Natural killer cell (primary cell): ENCODE measurements around the gene ZSCAN2. TPM values are rescaled to one million over a fixed set of nuclear protein-coding genes. Genes with fewer than 3 reads are reported as not detected.
A peak's percentile ranks its signal among the peaks of the same experiment; 100 is the strongest.
"Not testable (repeated sequence)": the region's sequence is repeated elsewhere in the genome, so short reads cannot be mapped to it uniquely, and the experiment has no call there.

ENCODE experiments used
- ATAC-seq, 3 donors: fragments of 150-1000 bp in 2 of 3; fragments of 200-7000 bp in 1 of 3; cut with Tn5 transposase; 1 replicate in 1 of 3; 2 replicates in 2 of 3; pipeline ENCODE4 v1.10.0; 2021; ENCODE audit warnings: mild to moderate bottlenecking in 2 of 3, moderate library complexity in 2 of 3
- DNase-seq, 2 donors: peaks; one replicate each; pipeline versions ENCODE4 v3.0.0 to v3.0.0-alpha.2; 2013 to 2021; ENCODE audit warnings: mixed read lengths in 1 of 2
- H3K27ac ChIP-seq: one replicate; pipeline ENCODE4 v1.5.1; 2013; ENCODE audit warnings: mild to moderate bottlenecking, low read length
- H3K27me3 ChIP-seq: one replicate; pipeline ENCODE4 v1.6.1; 2013; ENCODE audit warnings: low read length; ENCODE audit not compliant: control insufficient read depth, insufficient read depth
- H3K36me3 ChIP-seq: one replicate; pipeline ENCODE4 v1.6.1; 2013; ENCODE audit warnings: low read length; ENCODE audit not compliant: control insufficient read depth, insufficient read depth
- H3K4me1 ChIP-seq: one replicate; pipeline ENCODE4 v1.6.1; 2013; ENCODE audit warnings: low read length; ENCODE audit not compliant: control insufficient read depth, insufficient read depth
- H3K4me3 ChIP-seq: one replicate; pipeline ENCODE4 v1.5.1; 2013; ENCODE audit warnings: low read length
- H3K9me3 ChIP-seq: one replicate; pipeline ENCODE4 v1.6.1; 2013; ENCODE audit warnings: low read length; ENCODE audit not compliant: control insufficient read depth, insufficient read depth
- H3K27ac Mint-ChIP-seq, 2 donors: one replicate each; pipeline ENCODE4 v1.8.0; 2022; ENCODE audit warnings: mild to moderate bottlenecking in 2 of 2, mixed read lengths in 2 of 2, moderate library complexity in 1 of 2
- H3K27me3 Mint-ChIP-seq, 2 donors: one replicate each; pipeline ENCODE4 v1.8.0; 2022; ENCODE audit warnings: low read depth in 2 of 2, mixed read lengths in 2 of 2
- H3K36me3 Mint-ChIP-seq: one replicate; pipeline ENCODE4 v1.8.0; 2022; ENCODE audit warnings: mixed read lengths
- H3K4me1 Mint-ChIP-seq, 2 donors: one replicate each; pipeline ENCODE4 v1.8.0; 2022; ENCODE audit warnings: mixed read lengths in 2 of 2
- H3K4me3 Mint-ChIP-seq: one replicate; pipeline ENCODE4 v1.8.0; 2022; ENCODE audit warnings: mild to moderate bottlenecking, moderate library complexity, mixed read lengths
- H3K9me3 Mint-ChIP-seq, 2 donors: one replicate each; pipeline ENCODE4 v1.8.0; 2022; ENCODE audit warnings: mixed read lengths in 2 of 2
- CTCF ChIP-seq: fragments of 200-600 bp; IDR thresholded peaks from one replicate; pipeline ENCODE4 v1.8.0; 2022; ENCODE audit warnings: antibody characterized with exemption
- WGBS: methylation state at CpG from one replicate; pipeline ENCODE4 v1.1.7; 2013; ENCODE audit warnings: missing lambda C conversion rate; ENCODE audit not compliant: insufficient coverage; 5-methylcytosine and 5-hydroxymethylcytosine counted together
- intact Hi-C: fragments of 100-400 bp; cut with micrococcal nuclease; formaldehyde crosslinking; loops from one replicate; pipeline ENCODE4 v1.14.2; 2022
- total RNA-seq, 4 donors: library from RNA; stranded (reverse); fragments of 120-200 nt in 1 of 4; gene quantifications; one replicate each; pipeline versions ENCODE4 v1.2.3 to v1.2.4, GENCODE V29; 2013 to 2022

The ZSCAN2 gene
- total RNA-seq, 3 donors from 2014 or later (not counting 1 experiment from before 2014, with no cell fraction given), result 5.0 to 8.3 (median 5.5) TPM

GRCh38 chr15:84570164-84570735 is 30.6 kb upstream of the ZSCAN2 start:
- H3K4me3 ChIP-seq, result peak overlapping the region; percentile 95
- peaks cover 4 to 5% of the 10 kb centered on the region in 2 donors for H3K4me1 Mint-ChIP-seq
- TF ChIP-seq CTCF, result no peak
- no peaks in the 10 kb centered on the region for H3K9me3 Mint-ChIP-seq
- peak overlapping the region; percentile 79 for H3K27ac ChIP-seq
- no peaks in the 10 kb centered on the region for H3K9me3 ChIP-seq
- no peaks in the 10 kb centered on the region for H3K36me3 ChIP-seq
- WGBS, result under 1% methylated on average over 52 of the region's 52 CpGs
- no peaks in the 10 kb centered on the region for H3K27me3 Mint-ChIP-seq
- H3K27me3 ChIP-seq, result no peaks in the 10 kb centered on the region
- H3K4me1 ChIP-seq, result peaks cover 13% of the 10 kb centered on the region
- H3K36me3 Mint-ChIP-seq, result no peaks in the 10 kb centered on the region
- ATAC-seq, result peak; percentile 34 to 49 (median 40)
- H3K4me3 Mint-ChIP-seq, result peak overlapping the region; percentile 90
- DNase-seq, result peak; percentile 35 to 63
- intact Hi-C loops, result loop anchor here (2.0 kb wide), 1 partner anchor 31 kb away; the partner anchor contains the start of gene ZSCAN2
- peak overlapping the region; percentile 26 to 89 for H3K27ac Mint-ChIP-seq

- no peak overlapping the region for H3K27ac Mint-ChIP-seq
- Histone ChIP-seq H3K36me3 (no peaks in the 10 kb centered on the region), H3K27me3 (no peaks in the 10 kb centered on the region), H3K9me3 (no peaks in the 10 kb centered on the region), H3K4me1 (peaks cover 13% of the 10 kb centered on the region), H3K4me3 (no peak overlapping the region), H3K27ac (no peak overlapping the region)
- TF ChIP-seq CTCF, result no peak
- no peak for ATAC-seq
- H3K36me3 Mint-ChIP-seq, result no peaks in the 10 kb centered on the region
- H3K27me3 Mint-ChIP-seq, result peaks cover 0 to 5% of the 10 kb centered on the region in 2 donors
- no peaks in the 10 kb centered on the region for H3K9me3 Mint-ChIP-seq
- no peak for DNase-seq
- intact Hi-C loops, result no loop called here
- H3K4me1 Mint-ChIP-seq, result peaks cover 4 to 5% of the 10 kb centered on the region in 2 donors
- H3K4me3 Mint-ChIP-seq, result no peak overlapping the region
- WGBS, result 97% methylated on average over 4 of the region's 4 CpGs
Measured at GRCh38 chr15:84572231-84572630, 28.6 kb upstream of the ZSCAN2 start.

GRCh38 chr15:84575493-84575892 is 25.3 kb upstream of the ZSCAN2 start:
- ATAC-seq, result no peak
- Mint-ChIP-seq H3K4me1 (peaks cover 0 to 5% of the 10 kb centered on the region in 2 donors), H3K4me3 (no peak overlapping the region), H3K27ac (no peak overlapping the region), H3K9me3 (no peaks in the 10 kb centered on the region), H3K27me3 (peaks cover 0 to 12% of the 10 kb centered on the region in 2 donors), H3K36me3 (no peaks in the 10 kb centered on the region)
- no peaks in the 10 kb centered on the region for H3K9me3 ChIP-seq
- no peaks in the 10 kb centered on the region for H3K27me3 ChIP-seq
- peaks cover 5% of the 10 kb centered on the region for H3K4me1 ChIP-seq
- TF ChIP-seq CTCF, result no peak
- 81% methylated on average over 2 of the region's 4 CpGs for WGBS
- no peaks in the 10 kb centered on the region for H3K36me3 ChIP-seq
- no peak overlapping the region for H3K27ac ChIP-seq
- DNase-seq, result no peak
- intact Hi-C loops, result no loop called here
- no peak overlapping the region for H3K4me3 ChIP-seq

- H3K36me3 ChIP-seq, H3K4me3 ChIP-seq, H3K27ac Mint-ChIP-seq, intact Hi-C loops, DNase-seq, H3K36me3 Mint-ChIP-seq, ATAC-seq, H3K9me3 ChIP-seq, H3K27me3 ChIP-seq, H3K27ac ChIP-seq, H3K4me3 Mint-ChIP-seq, H3K9me3 Mint-ChIP-seq: not testable (repeated sequence)
- Mint-ChIP-seq H3K27me3 (peaks cover 0 to 12% of the 10 kb centered on the region in 2 donors), H3K4me1 (peaks cover 13% of the 10 kb centered on the region in 2 donors)
- H3K4me1 ChIP-seq, result peaks cover 13% of the 10 kb centered on the region
- WGBS, result 94% methylated on average over 6 of the region's 6 CpGs
Measured at GRCh38 chr15:84577891-84578290, 22.9 kb upstream of the ZSCAN2 start.

GRCh38 chr15:84579261-84579721 is 21.5 kb upstream of the ZSCAN2 start:
- peaks cover 16% of the 10 kb centered on the region for H3K4me1 ChIP-seq
- H3K27ac ChIP-seq, H3K27me3 ChIP-seq, ATAC-seq, H3K9me3 Mint-ChIP-seq, intact Hi-C loops, H3K36me3 Mint-ChIP-seq, H3K36me3 ChIP-seq, H3K4me3 ChIP-seq, DNase-seq, H3K27ac Mint-ChIP-seq, H3K4me3 Mint-ChIP-seq, H3K9me3 ChIP-seq: not testable (repeated sequence)
- Mint-ChIP-seq H3K4me1 (peaks cover 14 to 24% of the 10 kb centered on the region in 2 donors), H3K27me3 (peaks cover 5 to 12% of the 10 kb centered on the region in 2 donors)
- WGBS, result 86% methylated on average over 7 of the region's 7 CpGs
